Stimulated activated CD4-positive, alpha-beta T cell treated with anti-CD3 and anti-CD28 coated beads, Interleukin-4, amount 100 ng/mL, for 24 hours (primary cell): Measurements from ENCODE around the gene KRTAP10-9.
"Not testable (repeated sequence)": the region's sequence is repeated elsewhere in the genome, so short reads cannot be mapped to it uniquely, and the experiment has no call there.

Source experiments
- DNase-seq: peaks from one replicate; pipeline ENCODE4 v3.0.0-alpha.2; 2020

KRTAP10-9 gene

DNA sequence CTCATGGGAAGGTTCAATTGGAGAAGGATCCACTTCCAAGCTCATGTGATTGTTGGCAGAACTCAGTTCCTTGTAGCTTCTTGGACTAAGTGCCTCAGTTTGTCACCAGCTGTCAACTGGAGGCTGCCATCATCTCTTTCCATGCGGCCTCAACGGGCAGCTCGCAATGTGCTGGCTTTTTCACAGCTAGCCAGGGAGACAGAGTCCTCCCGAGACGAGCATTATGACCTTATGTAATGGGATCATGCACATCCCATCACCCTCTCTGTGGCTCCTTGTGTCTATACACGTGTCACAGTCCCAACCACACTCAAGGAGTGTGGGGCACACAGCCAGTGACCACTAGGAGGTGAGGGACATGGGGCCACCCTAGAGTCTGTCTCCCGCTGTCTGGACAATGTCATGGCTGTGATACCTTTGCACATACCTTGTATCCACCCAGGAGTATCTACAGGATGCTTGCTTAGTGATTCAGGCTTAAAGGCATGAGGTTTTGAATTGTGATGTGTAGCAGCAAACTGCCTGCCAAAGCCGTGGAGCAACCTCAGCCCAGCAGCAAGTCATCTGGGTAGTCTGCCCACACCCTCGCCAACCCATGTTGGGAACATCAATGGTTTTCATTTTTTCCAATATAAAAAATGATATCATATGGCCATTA is 30.7 kb upstream of the KRTAP10-9 start:
- no peak for DNase-seq

DNA sequence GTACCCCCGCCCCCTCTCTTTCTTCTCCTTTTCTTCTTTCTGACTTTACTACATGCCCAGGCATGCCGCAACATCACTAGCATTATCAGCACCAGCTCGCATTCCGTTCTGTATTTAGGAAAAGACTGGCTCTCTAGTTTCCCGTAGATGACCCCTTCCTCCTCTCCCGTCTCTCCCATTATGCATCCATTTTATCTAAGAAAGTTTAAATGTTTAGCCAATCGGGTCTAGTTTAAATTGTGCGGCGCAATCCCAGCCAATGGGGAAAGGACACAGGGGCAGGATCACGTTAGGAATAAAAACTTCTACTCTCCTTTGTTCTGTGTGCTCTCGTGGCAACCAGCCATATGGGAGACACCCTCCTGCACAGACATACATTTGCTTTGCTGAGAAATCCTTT is 28.8 kb upstream of the KRTAP10-9 start:
- DNase-seq: no peak

DNA sequence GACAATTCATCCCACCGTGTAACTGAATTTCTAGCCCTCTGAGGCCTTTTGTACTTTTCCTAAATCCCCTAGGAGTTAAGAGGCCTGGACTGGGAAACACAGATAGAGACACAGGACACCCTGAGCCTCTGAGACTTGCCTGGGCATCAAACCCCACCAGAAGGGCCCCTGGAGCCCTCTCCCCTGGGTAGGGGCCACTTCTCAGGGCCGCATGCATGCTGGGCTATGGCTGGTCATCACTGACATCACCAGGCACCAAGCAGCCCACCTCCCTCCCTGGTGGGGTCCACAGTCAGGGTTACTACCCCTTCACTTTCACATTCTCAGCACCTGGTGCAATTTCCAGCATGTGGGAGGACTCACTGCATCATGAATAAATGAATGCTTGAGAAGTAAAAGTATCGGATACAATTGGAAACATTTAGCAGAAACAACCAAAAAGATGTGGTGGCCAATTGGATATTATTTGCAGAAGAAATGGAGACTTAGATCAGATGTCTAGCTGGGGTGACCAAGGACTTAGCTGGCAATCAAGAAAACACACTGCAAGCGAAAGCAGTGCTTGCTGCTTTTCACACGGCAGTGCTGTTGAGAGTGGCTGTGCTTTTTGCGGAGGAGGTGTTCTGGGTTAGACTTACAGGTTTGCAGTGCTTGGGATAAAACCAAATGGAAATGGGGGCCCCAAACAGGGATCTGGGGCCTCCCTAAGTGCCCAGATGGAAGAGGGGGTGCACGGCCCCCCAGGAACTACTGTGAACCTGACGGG is 27.4 kb upstream of the KRTAP10-9 start:
- DNase-seq: no peak

DNA sequence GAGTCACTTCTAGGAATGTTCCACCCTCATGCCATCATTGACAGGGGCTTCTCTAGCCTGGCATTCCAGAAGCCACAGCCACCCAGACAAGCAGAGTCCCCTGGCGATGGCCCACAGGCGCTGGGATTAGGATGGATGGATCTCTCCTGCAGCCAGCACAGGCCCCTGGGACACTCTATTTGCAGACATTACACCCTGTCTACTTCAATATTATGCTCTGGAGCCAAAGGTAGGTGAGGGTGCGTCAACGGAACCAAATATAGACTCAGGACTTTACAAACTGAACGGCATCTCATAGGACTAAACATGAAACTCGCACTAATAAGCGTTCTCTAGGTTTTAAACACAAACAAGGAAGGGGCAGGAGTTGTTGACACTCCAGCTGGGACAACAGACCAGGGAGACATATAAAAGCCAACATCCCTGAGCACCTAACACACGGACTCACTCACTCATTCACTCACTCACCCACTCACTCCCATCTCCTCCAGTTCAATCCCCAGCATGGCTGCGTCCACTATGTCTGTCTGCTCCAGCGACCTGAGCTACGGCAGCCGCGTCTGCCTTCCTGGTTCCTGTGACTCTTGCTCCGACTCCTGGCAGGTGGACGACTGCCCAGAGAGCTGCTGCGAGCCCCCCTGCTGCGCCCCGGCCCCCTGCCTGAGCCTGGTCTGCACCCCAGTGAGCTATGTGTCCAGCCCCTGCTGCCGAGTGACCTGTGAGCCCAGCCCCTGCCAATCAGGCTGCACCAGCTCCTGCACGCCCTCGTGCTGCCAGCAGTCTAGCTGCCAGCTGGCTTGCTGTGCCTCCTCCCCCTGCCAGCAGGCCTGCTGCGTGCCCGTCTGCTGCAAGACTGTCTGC is 26.5 kb upstream of the KRTAP10-9 start, which contains the start of gene KRTAP10-7:
Gene KRTAP10-7 (plus strand): TSS at position 480 of the 861 bp plus-strand sequence. CDS start 25 bp downstream, at position 505.
- not testable (repeated sequence) for DNase-seq

DNA sequence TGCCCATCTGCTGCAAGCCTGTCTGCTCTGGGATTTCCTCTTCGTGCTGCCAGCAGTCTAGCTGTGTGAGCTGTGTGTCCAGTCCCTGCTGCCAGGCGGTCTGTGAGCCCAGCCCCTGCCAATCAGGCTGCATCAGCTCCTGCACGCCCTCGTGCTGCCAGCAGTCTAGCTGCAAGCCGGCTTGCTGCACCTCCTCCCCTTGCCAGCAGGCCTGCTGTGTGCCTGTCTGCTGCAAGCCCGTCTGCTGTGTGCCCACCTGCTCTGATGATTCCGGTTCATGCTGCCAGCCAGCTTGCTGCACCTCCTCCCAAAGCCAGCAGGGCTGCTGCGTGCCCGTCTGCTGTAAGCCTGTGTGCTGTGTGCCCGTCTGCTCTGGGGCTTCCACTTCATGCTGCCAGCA is 25.8 kb upstream of the KRTAP10-9 start:
- DNase-seq: not testable (repeated sequence)

DNA sequence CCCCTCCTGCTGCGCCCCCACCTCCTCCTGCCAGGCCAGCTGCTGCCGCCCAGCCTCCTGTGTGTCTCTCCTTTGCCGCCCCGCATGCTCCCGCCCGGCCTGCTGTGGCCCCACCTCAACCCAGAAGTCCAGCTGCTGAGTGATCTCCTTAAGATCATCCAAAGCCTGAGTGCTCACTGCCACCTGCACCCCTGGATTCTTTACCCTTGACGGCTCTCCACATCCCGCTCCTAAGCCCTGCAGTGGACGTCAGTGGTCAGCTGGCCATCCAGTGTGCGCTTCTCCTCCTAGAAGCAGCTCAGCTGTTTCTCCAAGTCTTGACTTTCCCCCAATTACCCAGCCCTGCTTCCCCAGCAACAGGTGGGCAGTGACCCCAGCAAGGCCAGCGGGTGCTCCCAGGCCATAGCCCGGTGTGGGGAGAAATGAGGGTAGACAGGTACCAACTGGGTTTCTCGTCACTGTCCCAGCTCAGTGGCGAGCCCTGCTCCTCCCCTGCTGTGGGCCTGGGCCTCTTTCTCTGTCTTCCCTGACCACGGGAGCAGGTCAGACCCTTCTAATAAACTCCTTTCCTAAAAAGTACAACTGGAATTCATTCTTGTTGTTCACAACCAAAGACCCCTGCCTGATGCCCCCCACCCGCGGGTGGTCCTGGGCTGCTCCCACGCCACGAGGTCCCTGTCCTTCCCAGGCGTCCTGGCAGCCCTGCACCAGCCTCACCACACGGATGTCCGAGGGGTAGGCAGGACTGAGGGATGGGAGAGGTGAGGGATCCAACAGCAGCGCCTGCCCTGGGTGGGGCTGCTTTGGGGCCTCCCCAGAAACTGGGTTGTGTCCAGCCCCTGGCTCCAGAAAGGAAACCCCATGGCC is 25.1 kb upstream of the KRTAP10-9 start:
- no peak for DNase-seq

DNA sequence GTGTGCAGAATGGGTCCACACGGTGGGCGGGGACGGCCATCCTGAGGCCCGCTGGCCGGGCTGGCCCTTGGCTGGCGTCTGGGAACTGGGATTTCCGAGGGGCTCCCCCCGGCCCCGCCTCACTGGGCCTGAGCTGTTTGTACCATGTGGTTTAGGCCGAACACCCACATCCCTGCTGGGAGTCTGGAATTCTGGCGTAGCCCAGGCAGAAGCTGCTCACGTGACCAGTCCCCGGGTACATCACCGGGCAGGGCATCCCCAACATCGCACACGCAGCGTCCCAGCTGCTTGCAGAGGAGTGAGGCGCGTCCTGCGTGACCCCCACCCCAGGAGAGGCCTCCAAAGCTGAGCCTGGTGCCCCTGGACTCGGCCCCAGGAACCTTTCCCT is 24.4 kb upstream of the KRTAP10-9 start:
- no peak for DNase-seq

DNA sequence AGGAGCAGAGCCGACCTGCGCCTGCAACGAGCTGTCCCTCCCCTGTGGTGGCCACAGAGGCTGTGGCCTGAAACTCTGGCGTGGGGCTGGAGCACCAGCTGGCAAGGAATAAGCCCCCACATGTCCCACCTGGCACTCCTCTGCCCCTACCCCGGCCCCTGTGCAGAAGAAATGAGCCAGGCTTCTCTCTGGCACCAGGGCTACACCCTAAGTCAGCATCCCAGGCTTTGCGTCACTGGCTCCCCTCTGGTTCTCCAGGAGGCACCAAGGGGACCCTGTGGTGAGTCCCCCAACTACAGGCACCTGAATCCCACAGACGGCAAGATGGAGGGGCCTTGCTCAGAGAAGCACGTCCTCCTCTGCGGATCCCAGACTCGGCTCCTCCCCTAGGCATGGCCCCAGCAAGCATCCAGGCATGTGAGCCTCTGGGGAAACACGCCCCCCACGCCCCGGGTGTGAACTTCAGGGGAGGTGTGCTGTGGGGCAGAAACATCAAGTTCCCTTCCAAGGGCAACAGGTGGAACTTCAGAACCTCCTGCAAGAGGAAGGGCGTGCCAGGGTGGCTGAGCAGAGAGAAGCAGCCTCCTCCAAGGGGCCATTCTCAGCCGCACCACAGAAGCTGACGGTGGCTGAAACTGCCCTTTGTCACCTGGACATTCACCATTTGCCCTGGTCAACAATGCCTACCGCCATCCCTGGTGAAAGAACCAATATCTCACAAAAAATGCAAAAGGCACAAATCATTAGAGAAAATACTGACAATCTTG is 23.6 kb upstream of the KRTAP10-9 start:
- DNase-seq: no peak

DNA sequence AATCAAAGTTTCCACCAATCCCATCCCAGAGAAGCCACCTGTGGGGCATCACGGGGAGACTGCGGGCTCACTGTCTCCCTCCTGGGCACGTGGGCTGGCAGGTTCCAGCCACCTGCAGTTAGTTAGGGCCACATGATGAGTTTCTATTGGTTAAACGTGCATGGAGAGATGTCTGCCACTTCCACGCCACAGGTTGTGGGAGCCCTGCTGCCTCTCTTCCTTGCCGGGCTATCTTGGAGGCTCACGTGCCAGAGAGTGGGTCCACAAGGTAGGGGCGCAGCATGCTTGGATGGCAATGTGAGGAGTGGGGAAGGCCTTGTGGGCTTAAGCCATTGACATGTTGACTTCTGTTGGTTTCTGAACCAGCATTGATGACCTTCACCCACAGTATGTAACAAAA is 23.0 kb upstream of the KRTAP10-9 start:
- DNase-seq: no peak

DNA sequence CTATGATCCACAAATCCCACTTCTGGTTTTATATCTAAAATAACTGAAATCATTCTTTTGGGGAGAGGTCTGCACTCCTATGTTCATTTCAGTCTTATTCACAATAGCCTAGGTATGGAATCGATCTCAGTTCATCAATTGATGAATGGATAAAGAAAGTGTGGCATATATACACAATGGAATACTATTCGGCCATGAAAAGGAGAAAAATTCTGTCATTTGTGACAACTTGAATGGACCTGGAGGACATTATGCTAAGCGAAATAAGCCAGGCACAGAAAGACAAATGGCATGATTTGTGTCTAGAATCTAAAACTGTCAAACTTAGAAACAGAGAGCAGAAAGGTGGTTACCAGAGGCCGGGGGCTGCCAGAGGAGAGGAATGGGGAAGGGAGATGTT is 20.4 kb upstream of the KRTAP10-9 start:
- DNase-seq: no peak

DNA sequence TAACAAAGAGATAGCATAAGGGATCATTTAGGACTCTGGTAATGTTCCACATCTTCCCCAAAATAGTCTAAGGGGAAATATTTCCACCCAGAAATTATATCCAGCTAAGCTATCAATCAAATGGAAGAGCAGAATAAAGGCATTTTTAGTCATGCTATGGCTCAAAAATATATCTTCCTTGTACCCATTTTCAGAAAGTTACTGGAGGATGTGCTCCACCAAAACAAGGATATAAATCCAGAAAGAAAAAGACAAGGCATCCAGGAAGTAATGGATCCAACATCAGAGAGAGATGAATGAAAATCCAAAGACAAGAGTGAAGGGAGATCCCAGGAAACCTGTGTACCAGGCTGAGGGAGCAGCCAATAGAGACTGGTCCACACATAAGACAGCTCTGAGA is 17.7 kb upstream of the KRTAP10-9 start:
- no peak for DNase-seq

DNA sequence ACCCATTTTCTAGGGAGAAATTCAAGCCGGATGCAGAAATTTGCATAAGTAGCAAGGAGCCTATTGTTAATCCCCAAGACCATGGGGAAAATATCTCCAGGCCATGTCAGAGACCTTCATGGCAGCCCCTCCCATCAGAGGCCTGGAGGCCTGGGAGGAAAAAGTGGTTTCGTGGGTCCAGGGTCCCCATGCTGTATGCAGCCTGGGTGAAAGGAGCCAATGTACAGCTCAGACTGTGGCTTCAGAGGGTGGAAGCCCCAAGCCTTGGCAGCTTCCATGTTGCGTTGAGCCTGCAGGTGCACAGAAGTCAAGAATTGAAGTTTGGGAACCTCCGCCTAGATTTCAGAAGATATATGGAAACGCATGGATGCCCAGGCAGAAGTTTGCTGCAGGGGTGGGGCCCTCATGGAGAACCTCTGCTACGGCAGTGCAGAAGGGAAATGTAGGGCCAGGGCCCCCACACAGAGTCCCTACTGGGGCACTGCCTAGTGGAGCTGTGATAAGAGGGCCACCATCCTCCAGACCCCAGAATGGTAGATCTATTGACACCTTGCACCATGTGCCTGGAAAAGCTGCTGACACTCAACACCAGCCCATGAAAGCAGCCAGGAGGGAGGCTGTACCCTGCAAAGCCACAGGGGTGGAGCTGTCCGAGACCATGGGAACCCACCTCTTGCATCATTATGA is 16.6 kb upstream of the KRTAP10-9 start:
- not testable (repeated sequence) for DNase-seq

DNA sequence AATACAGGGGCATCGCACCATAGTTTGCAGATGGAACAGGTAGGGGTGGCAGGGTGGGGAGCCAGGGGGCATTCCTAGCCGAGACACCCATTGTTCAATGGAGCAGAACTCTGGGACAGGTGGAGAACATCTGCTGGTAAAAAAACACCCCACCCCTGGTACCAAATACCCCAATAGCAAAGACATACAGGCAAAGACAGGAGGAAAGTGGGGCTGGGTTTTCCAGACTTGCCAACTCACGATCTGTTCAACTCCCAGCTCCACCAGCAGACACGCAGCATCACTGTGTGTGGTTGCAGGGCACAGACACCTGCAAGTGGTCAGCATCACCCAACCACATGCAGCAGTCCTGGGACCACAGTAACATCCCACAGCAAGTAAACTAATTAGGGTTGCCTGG is 15.3 kb upstream of the KRTAP10-9 start:
- no peak for DNase-seq

DNA sequence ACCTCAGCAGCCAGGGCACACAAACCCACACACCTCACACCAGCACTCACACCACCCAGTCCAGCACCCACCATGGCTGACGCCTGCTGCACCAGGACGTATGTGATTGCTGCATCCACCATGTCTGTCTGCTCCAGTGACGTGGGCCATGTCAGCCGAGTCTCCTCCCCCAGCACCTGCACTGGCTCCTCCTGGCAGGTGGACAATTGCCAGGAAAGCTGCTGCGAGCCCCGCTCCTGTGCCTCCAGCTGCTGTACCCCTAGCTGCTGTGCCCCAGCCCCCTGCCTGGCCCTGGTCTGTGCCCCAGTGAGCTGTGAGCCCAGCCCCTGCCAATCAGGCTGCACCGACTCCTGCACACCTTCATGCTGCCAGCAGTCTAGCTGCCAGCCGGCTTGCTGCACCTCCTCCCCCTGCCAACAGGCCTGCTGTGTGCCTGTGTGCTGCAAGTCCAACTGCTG is 14.8 kb upstream of the KRTAP10-9 start, which contains the start of gene KRTAP10-8:
Gene KRTAP10-8 (plus strand): TSS at position 51 of the 458 bp plus-strand sequence. CDS start 22 bp downstream, at position 73.
- no peak for DNase-seq

DNA sequence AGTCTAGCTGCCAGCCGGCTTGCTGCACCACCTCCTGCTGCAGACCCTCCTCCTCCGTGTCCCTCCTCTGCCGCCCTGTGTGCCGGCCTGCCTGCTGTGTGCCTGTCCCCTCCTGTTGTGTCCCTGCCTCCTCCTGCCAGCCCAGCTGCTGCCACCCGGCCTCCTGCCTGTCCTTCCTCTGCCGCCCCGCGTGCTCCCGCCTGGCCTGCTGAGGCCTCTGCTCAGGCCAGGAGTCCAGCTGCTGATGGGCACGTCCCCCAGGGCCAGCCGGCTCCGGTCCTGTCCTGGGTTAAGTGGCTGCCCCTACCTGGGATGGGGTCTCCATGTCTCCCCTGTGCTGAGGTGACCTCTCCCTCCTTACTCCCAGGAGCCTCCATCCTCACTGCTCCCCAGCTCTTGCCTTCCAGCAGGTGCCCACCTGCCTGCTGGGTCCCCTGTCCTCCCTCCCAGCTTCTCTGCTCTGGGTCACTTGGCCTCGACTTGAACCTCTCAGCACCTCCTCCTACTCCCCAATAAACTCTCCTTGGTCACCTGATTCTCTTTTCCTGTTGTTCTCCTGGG is 14.1 kb upstream of the KRTAP10-9 start:
- DNase-seq: no peak

DNA sequence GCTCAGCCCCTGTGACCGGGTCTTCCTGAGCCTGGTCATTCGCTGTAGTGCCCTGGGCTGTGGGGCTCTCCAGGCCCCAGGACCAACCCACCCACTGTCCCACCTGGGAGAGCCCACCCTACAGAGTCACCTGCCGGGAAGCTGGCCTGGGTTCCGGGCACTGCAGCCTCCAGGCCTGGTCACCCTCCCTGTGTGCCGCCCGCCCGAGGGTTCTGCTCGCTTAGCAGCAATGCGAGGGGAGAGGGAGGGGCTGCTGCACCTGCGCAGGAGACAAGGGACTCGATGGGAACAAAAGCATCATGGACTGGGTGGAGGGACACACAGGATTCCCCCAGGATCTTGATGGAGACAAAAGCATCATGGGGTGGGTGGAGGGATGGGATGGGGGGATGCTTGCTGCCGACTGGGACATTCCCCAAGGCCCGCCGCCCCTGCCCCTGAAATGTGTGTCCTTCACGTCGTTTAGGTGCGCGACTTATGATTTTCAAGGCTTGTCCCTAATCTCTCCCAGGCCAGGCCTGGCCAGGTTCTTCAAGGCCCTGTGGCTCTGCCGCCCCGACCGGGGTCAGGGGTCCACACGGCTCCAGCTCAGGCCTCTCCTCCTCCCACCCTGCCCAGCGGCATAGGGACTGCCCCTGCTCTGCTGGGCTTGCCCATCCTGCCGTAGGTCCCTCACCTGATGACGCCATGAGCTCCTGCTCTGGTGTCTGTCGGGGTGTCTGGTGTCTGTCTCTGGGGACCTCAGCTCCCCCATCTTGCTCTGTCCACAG is 13.3 kb upstream of the KRTAP10-9 start:
- no peak for DNase-seq

DNA sequence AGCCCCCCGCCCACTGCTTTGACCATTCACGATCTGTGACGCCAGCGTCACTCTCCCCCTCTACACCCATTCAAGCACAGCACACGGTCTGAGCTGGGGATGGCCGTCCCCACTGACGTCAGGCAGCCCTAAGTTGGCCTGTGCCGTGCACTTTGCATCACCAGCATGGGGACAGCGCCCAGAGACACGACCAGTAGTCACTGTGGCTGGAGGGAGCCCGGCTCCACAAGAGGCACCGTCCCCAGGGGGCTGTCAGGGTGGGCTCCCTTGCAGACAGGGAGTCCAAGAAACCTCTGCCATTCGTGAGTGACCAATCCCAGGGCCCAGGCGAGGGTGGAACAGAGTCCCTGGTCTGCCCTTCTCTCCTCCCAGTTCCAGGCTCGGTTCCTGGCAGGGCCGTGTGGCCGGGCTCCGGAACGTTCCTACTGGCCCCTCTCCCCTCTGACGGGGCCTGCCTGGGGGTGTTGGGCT is 12.7 kb upstream of the KRTAP10-9 start:
- DNase-seq: no peak

DNA sequence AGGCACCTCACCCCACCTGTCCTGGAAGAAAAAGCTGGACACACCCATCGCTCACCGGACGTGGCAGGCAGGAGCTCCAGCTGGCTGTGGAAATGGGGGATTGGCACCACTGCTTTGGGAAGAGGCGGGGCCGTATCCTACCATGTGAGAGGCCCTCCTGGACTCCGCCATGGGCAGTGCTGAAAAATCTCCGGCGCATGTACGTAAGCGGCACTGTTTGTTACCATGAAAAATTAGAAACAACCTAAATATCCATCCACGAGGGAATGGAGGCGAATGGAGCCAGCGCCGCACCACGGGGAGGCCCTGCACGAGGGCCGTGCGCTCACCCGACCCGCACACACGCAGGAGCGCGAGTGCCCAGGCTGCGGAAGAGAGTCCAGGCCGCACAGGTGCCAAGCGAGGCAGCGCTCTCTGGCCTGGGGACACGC is 11.9 kb upstream of the KRTAP10-9 start:
- DNase-seq: no peak

DNA sequence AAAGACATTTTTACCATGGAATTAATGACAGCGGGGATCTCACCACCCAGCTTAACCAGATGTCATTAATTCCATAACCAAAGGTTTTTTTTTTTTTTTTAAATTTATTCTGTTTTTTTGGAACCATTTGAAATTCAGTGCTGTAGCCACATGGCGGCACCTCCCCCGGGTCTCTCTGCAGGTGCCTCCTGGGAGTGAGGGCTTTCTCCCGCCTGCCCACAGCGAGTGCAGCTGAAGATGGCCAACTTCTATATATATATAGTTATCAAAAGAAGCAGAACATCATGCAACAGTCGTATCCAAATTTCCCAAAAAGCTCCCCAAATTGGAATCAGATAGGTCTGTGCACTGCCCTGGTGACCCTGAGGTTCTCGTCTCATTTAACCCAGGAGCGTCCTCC is 11.4 kb upstream of the KRTAP10-9 start:
- DNase-seq: no peak
